Kidney tubule cell (primary cell): ENCODE data around the gene TMEM198.

Source experiments
- DNase-seq: peaks from one replicate; pipeline ENCODE4 v3.0.0-alpha.2; 2018; ENCODE audit warnings: low spot score

The TMEM198 gene

GRCh38 chr2:219544567-219544966 lies 739 bp downstream of the TMEM198 start:
- no peak for DNase-seq

- DNase-seq, result no peak
Observed at GRCh38 chr2:219545295-219545942, 1.6 kb downstream of the TMEM198 start.

GRCh38 chr2:219545943-219546352 lies 2.1 kb downstream of the TMEM198 start:
- no peak for DNase-seq

- no peak for DNase-seq
Observed at GRCh38 chr2:219547621-219548020, 3.8 kb downstream of the TMEM198 start.

GRCh38 chr2:219548990-219549389 lies 5.2 kb downstream of the TMEM198 start:
- DNase-seq, result no peak

- DNase-seq, result no peak
Observed at GRCh38 chr2:219549619-219550018, 5.8 kb downstream of the TMEM198 start.

GRCh38 chr2:219551441-219552381 lies 7.9 kb downstream of the TMEM198 start:
- peak; percentile 56 for DNase-seq

GRCh38 chr2:219552382-219553167 lies 8.7 kb downstream of the TMEM198 start:
- peak; percentile 77 for DNase-seq

- DNase-seq, result no peak
Observed at GRCh38 chr2:219553168-219553417, 9.3 kb downstream of the TMEM198 start.

GRCh38 chr2:219553463-219553963 lies 9.7 kb downstream of the TMEM198 start:
- DNase-seq, result no peak

GRCh38 chr2:219554350-219554749 lies 10.5 kb downstream of the TMEM198 start:
- no peak for DNase-seq

GRCh38 chr2:219555956-219556355 lies 12.1 kb downstream of the TMEM198 start:
- no peak for DNase-seq

GRCh38 chr2:219556413-219556812 lies 12.6 kb downstream of the TMEM198 start:
- no peak for DNase-seq

- no peak for DNase-seq
Observed at GRCh38 chr2:219557320-219557719, 13.5 kb downstream of the TMEM198 start.

- no peak for DNase-seq
Observed at GRCh38 chr2:219557791-219558785, 14.3 kb downstream of the TMEM198 start.

GRCh38 chr2:219559156-219559915 lies 15.5 kb downstream of the TMEM198 start:
- no peak for DNase-seq

- peak; percentile 64 for DNase-seq
Observed at GRCh38 chr2:219560037-219560892, 16.4 kb downstream of the TMEM198 start.

- no peak for DNase-seq
Observed at GRCh38 chr2:219560893-219561178, 17.0 kb downstream of the TMEM198 start.

- no peak for DNase-seq
Observed at GRCh38 chr2:219561179-219562048, 17.6 kb downstream of the TMEM198 start.
